WI38 (cell line): Measurements from ENCODE around the gene SLC44A4.
"Not testable (repeated sequence)": the region's sequence is repeated elsewhere in the genome, so short reads cannot be mapped to it uniquely, and the experiment has no call there.

Experiments
- H3K4me3 ChIP-seq: 2 replicates; pipeline ENCODE4 v1.5.1; 2011; ENCODE audit warnings: low read depth, mild to moderate bottlenecking, control low read depth, low read length
- CTCF ChIP-seq: IDR thresholded peaks from 2 replicates; pipeline ENCODE4 v1.5.1; 2012; ENCODE audit warnings: low read depth, mild to moderate bottlenecking, control low read depth, low read length

Gene SLC44A4

GRCh38 chr6:31851485-31851832, 27.3 kb downstream of the SLC44A4 start:
- no peak for TF ChIP-seq CTCF
- no peak overlapping the region for H3K4me3 ChIP-seq

- no peak for TF ChIP-seq CTCF
- H3K4me3 ChIP-seq = no peak overlapping the region
Measured at GRCh38 chr6:31850765-31851484, 27.9 kb downstream of the SLC44A4 start.

DNA sequence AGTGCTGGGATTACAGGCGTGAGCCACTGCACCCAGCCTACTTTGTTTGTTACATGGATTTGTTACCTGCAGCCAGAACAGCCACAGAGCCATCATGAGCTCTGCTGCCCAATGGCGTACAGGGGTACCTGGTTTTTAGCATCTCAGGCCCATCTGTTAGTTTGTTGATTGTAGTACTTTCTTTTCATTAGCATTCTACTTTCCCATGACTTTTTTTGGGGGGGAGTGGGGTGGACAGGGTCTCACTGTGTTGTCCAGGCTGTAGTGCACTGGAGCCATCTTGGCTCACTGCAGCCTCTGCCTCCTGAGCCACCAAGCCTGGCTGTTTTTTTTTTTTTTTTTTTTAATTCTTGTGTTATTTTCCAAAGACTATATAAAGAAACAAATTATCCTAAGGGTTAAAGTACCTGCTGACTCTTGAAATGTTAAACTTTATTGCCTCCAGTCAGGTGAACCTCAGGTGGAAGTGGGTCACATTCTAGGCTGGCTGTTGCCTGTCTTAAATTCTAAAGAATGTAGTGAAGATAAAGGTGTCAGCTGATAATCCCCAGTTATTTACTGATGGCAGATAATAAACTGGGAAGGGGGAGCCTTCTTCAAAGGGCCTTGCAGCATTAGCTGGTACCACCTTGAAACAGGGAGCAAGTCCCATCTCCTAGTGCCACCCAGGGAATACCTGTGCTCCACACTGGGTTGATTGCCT, 31.4 kb downstream of the SLC44A4 start:
- H3K4me3 ChIP-seq = no peak overlapping the region
- TF ChIP-seq CTCF = no peak

DNA sequence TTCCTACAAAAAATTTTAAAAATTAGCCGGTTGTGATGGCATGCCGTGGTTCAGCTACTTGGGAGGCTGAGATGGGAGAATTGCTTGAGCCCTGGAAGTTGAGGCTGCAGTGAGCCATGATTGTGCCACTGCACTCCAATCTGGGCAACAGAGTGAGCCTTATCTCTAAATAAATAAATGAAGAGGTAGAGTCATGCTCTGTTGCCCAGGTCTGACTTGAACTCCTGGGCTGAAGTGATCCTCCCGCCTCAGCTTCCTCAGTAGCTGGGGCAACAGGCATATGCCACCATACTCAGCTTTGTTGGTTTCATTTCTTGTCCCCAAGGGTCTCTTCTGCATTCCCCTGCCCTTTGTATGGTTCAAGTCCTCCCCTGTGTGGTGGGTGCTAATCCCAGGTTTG, 34.3 kb downstream of the SLC44A4 start:
- no peak for TF ChIP-seq CTCF
- no peak overlapping the region for H3K4me3 ChIP-seq

- H3K4me3 ChIP-seq = no peak overlapping the region
- no peak for TF ChIP-seq CTCF
Measured at GRCh38 chr6:31842053-31842452, 36.7 kb downstream of the SLC44A4 start.

DNA sequence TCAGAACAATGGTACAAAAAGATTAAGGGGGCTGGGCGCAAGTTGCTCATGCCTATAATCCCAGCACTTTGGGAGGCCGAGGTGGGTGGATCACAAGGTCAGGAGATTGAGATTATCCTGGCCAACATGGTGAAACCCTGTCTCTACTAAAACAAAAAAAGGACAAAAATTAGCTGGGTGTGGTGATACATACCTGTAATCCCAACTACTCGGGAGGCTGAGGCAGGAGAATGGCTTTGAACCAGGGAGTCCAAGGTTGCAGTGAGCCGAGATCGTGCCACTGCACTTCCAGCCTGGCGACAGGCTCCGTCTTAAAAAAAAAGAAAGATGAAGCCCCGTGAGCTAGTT, 39.0 kb downstream of the SLC44A4 start:
- H3K4me3 ChIP-seq = not testable (repeated sequence)

DNA sequence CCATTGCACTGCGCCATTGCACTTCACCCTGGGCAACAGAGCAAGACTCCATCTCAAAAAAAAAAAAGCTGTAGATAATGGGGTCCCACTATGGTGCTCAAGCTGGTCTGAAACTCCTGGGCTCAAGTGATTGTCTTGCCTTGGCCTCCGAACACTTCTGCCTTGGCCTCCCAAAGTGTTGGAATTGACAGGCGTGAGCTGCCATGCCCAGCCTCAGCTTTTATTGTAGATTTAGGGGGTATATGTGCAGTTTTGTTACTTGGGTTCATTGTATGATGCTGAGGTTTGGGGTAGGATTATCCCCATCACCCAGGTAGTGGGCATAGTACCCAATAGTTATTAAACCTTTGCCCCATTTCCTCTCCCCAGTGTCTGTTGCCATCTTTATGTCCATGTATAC, 39.8 kb downstream of the SLC44A4 start:
- no peak overlapping the region for H3K4me3 ChIP-seq
- no peak for TF ChIP-seq CTCF

- H3K4me3 ChIP-seq = peak overlapping the region; percentile 91
Measured at GRCh38 chr6:31838114-31838553, 40.7 kb downstream of the SLC44A4 start.
